ENCODE measurements around the gene TMEM185B.

GRCh38 chr2:120204945-120205670 lies 18.1 kb downstream of the TMEM185B start:
- TF ChIP-seq, protein P1, sequence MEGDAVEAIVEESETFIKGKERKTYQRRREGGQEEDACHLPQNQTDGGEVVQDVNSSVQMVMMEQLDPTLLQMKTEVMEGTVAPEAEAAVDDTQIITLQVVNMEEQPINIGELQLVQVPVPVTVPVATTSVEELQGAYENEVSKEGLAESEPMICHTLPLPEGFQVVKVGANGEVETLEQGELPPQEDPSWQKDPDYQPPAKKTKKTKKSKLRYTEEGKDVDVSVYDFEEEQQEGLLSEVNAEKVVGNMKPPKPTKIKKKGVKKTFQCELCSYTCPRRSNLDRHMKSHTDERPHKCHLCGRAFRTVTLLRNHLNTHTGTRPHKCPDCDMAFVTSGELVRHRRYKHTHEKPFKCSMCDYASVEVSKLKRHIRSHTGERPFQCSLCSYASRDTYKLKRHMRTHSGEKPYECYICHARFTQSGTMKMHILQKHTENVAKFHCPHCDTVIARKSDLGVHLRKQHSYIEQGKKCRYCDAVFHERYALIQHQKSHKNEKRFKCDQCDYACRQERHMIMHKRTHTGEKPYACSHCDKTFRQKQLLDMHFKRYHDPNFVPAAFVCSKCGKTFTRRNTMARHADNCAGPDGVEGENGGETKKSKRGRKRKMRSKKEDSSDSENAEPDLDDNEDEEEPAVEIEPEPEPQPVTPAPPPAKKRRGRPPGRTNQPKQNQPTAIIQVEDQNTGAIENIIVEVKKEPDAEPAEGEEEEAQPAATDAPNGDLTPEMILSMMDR (IDR thresholded peaks at IDR 0.05), result no peak
- TF ChIP-seq POLR2A (IDR thresholded peaks at IDR 0.05), result no peak
- no peak for TF ChIP-seq POLR2AphosphoS5 (IDR thresholded peaks at IDR 0.05)
- no peak for TF ChIP-seq EP300 (IDR thresholded peaks at IDR 0.05)
